ENCODE data around the gene SMS.

- TF ChIP-seq POLR2A (IDR thresholded peaks at IDR 0.05): no peak
- TF ChIP-seq EP300 (IDR thresholded peaks at IDR 0.05): no peak
- no peak for TF ChIP-seq CTCF (IDR thresholded peaks at IDR 0.05)
Measured at GRCh38 chrX:21933077-21933476, 7.4 kb upstream of the SMS start.
